KMS-11 (cell line): ENCODE results near the gene EFCAB11.

Experiments
- H2AFZ ChIP-seq: fragments of 200-600 bp; sonication (generic); 2 replicates; pipeline ENCODE4 v1.6.1; 2016; ENCODE audit warnings: antibody characterized with exemption, mixed run types, low read depth
- H3K27ac ChIP-seq: fragments of 200-600 bp; sonication (generic); 2 replicates; pipeline ENCODE4 v1.6.1; 2016; ENCODE audit warnings: mild to moderate bottlenecking, mixed run types
- H3K27me3 ChIP-seq: fragments of 200-600 bp; sonication (generic); 2 replicates; pipeline ENCODE4 v1.6.1; 2017; ENCODE audit warnings: mild to moderate bottlenecking, low read depth, mixed run types, moderate library complexity; ENCODE audit not compliant: insufficient read depth
- H3K36me3 ChIP-seq: fragments of 200-600 bp; sonication (generic); 2 replicates; pipeline ENCODE4 v1.6.1; 2017; ENCODE audit warnings: mild to moderate bottlenecking, mixed run types; ENCODE audit not compliant: insufficient read depth
- H3K4me1 ChIP-seq: fragments of 200-600 bp; sonication (generic); 2 replicates; pipeline ENCODE4 v1.6.1; 2016; ENCODE audit warnings: mild to moderate bottlenecking, low read depth, mixed run types; ENCODE audit not compliant: poor library complexity, severe bottlenecking
- H3K4me2 ChIP-seq: fragments of 200-600 bp; sonication (generic); 2 replicates; pipeline ENCODE4 v1.7.0; 2016; ENCODE audit warnings: mild to moderate bottlenecking, mixed run types
- H3K4me3 ChIP-seq: fragments of 200-600 bp; sonication (generic); IDR thresholded peaks from 2 replicates; pipeline ENCODE4 v1.6.1; 2017; ENCODE audit warnings: low read depth, low read length, mixed read lengths; ENCODE audit not compliant: insufficient read depth
- H3K79me2 ChIP-seq: fragments of 200-600 bp; sonication (generic); 2 replicates; pipeline ENCODE4 v1.6.1; 2016; ENCODE audit warnings: low read depth, mixed run types; ENCODE audit not compliant: insufficient read depth
- H3K9ac ChIP-seq: fragments of 200-600 bp; sonication (generic); 2 replicates; pipeline ENCODE4 v1.6.1; 2016; ENCODE audit warnings: mild to moderate bottlenecking, mixed run types
- H4K20me1 ChIP-seq: fragments of 200-600 bp; sonication (generic); 2 replicates; pipeline ENCODE4 v1.6.1; 2016; ENCODE audit warnings: mild to moderate bottlenecking, mixed run types; ENCODE audit not compliant: insufficient read depth
- TF ChIP-seq, protein P1 (sequence below): fragments of 200-600 bp; sonication (generic); conservative IDR thresholded peaks from 2 replicates; pipeline ENCODE4 v1.6.1; 2017; ENCODE audit warnings: low read depth, mild to moderate bottlenecking, antibody characterized with exemption, low read length, moderate library complexity, mixed read lengths

The EFCAB11 gene

GRCh38 chr14:89792489-89793366 is 161.8 kb downstream of the EFCAB11 start:
- Histone ChIP-seq H3K36me3 (no peaks in the 10 kb centered on the region), H3K27ac (no peak overlapping the region), H3K4me2 (no peak overlapping the region), H3K79me2 (no peaks in the 10 kb centered on the region), H2AFZ (no peak overlapping the region), H4K20me1 (no peaks in the 10 kb centered on the region), H3K4me3 (no peak overlapping the region), H3K9ac (no peak overlapping the region), H3K4me1 (no peaks in the 10 kb centered on the region), H3K27me3 (no peaks in the 10 kb centered on the region)
- TF ChIP-seq, protein P1, sequence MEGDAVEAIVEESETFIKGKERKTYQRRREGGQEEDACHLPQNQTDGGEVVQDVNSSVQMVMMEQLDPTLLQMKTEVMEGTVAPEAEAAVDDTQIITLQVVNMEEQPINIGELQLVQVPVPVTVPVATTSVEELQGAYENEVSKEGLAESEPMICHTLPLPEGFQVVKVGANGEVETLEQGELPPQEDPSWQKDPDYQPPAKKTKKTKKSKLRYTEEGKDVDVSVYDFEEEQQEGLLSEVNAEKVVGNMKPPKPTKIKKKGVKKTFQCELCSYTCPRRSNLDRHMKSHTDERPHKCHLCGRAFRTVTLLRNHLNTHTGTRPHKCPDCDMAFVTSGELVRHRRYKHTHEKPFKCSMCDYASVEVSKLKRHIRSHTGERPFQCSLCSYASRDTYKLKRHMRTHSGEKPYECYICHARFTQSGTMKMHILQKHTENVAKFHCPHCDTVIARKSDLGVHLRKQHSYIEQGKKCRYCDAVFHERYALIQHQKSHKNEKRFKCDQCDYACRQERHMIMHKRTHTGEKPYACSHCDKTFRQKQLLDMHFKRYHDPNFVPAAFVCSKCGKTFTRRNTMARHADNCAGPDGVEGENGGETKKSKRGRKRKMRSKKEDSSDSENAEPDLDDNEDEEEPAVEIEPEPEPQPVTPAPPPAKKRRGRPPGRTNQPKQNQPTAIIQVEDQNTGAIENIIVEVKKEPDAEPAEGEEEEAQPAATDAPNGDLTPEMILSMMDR: no peak

- Histone ChIP-seq H3K79me2 (no peaks in the 10 kb centered on the region), H3K4me2 (no peak overlapping the region), H3K27me3 (no peaks in the 10 kb centered on the region), H2AFZ (no peak overlapping the region), H3K9ac (no peak overlapping the region), H3K4me1 (no peaks in the 10 kb centered on the region), H3K4me3 (no peak overlapping the region), H3K36me3 (no peaks in the 10 kb centered on the region), H4K20me1 (no peaks in the 10 kb centered on the region), H3K27ac (no peak overlapping the region)
- TF ChIP-seq, protein P1: no peak
These were observed 167.0 kb downstream of the EFCAB11 start for GRCh38 chr14:89787525-89787924.

GRCh38 chr14:89781046-89781445 is 173.5 kb downstream of the EFCAB11 start:
- no peaks in the 10 kb centered on the region for H3K79me2 ChIP-seq
- no peak overlapping the region for H2AFZ ChIP-seq
- H3K4me1 ChIP-seq: peaks cover 2% of the 10 kb centered on the region
- H3K27ac ChIP-seq: no peak overlapping the region
- H3K27me3 ChIP-seq: no peaks in the 10 kb centered on the region
- no peak overlapping the region for H3K4me3 ChIP-seq
- no peak overlapping the region for H3K9ac ChIP-seq
- no peaks in the 10 kb centered on the region for H3K36me3 ChIP-seq
- H4K20me1 ChIP-seq: no peaks in the 10 kb centered on the region
- TF ChIP-seq, protein P1: no peak
- no peak overlapping the region for H3K4me2 ChIP-seq

- Histone ChIP-seq H3K27ac (no peak overlapping the region), H4K20me1 (no peaks in the 10 kb centered on the region), H3K79me2 (no peaks in the 10 kb centered on the region), H3K27me3 (no peaks in the 10 kb centered on the region), H3K4me3 (no peak overlapping the region), H2AFZ (no peak overlapping the region), H3K9ac (no peak overlapping the region), H3K4me2 (no peak overlapping the region), H3K4me1 (peaks cover 14% of the 10 kb centered on the region), H3K36me3 (no peaks in the 10 kb centered on the region)
- TF ChIP-seq, protein P1: no peak
These were observed 174.8 kb downstream of the EFCAB11 start for GRCh38 chr14:89779707-89780106.
